PFSK-1 (cell line): ENCODE measurements around the gene GIGYF1.

Source experiments
- FOXP2 ChIP-seq: optimal IDR thresholded peaks from 2 replicates; pipeline ENCODE3; 2011; ENCODE audit warnings: borderline replicate concordance, control low read depth, inconsistent platforms; ENCODE audit not compliant: insufficient read depth; ENCODE audit errors: extremely low read length, extremely low read depth
- POLR2AphosphoS5 ChIP-seq: IDR thresholded peaks from 2 replicates; pipeline ENCODE4 v1.6.1; 2012; ENCODE audit warnings: low read depth, mild to moderate bottlenecking, control low read depth, low read length, moderate library complexity
- SIN3A ChIP-seq: IDR thresholded peaks from 2 replicates; pipeline ENCODE4 v1.6.1; 2012; ENCODE audit warnings: mild to moderate bottlenecking, low read length, moderate library complexity, borderline replicate concordance; ENCODE audit not compliant: insufficient read depth
- TAF1 ChIP-seq: IDR thresholded peaks from 2 replicates; pipeline ENCODE4 v1.6.1; 2012; ENCODE audit warnings: low read length, control low read depth, borderline replicate concordance; ENCODE audit not compliant: insufficient read depth
- TF ChIP-seq, protein P1 (sequence below), 2 experiments: IDR thresholded peaks; 2 replicates each; pipeline versions ENCODE4 v1.6.1 to v1.8.0; 2011 to 2012; ENCODE audit warnings: low read depth in 2 of 2, low read length in 2 of 2, control low read depth in 1 of 2, inconsistent platforms in 1 of 2, mild to moderate bottlenecking in 1 of 2, moderate library complexity in 1 of 2; ENCODE audit not compliant: insufficient read depth in 1 of 2

GIGYF1 gene

DNA sequence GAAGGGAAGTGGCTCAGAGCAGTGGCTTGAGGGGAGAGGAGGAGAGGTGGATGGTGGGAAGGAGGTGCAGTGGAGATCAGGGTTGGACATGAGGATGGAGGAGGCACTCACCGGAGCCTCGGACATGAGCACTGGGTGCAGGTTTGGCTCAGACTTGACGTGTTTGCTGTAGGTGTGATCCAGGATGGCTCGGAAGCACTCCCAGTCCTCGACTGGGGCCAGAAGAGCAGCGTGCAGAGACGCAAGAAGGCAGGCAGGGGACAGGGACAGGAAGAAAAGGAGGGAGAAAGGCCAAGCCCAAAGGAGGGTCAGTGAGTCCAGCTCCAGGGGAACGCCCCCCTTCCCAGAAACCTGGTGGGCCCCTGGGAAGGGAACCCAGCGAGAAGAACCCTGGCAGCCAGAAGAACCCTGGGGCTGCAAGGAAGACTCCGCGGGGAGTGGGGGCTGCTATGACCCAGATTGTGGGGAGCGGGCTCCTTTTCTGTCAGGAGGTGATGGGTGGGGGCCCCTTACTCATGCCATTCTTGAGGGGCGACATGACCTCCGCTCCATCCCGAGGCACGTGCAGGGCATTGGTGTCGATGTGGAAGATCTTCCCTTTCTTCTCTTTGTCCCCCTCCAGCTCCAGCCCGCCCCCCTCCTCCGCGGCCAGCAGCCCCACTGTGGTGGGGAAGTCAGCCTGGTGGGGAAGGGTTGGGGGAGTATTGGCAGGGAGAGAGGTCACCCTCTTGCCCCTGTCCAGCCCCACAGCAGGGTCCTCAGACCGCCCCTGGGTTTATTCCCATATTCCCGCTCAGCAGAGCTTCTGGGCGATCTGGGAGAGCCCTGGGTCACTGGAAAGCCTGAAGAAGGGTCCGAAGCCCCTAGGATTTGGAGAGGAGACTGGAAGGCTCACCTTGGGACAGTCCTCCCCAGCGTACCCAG, 38.9 kb downstream of the GIGYF1 start:
- TF ChIP-seq FOXP2 = no peak
- TF ChIP-seq TAF1 = no peak
- TF ChIP-seq, protein P1, sequence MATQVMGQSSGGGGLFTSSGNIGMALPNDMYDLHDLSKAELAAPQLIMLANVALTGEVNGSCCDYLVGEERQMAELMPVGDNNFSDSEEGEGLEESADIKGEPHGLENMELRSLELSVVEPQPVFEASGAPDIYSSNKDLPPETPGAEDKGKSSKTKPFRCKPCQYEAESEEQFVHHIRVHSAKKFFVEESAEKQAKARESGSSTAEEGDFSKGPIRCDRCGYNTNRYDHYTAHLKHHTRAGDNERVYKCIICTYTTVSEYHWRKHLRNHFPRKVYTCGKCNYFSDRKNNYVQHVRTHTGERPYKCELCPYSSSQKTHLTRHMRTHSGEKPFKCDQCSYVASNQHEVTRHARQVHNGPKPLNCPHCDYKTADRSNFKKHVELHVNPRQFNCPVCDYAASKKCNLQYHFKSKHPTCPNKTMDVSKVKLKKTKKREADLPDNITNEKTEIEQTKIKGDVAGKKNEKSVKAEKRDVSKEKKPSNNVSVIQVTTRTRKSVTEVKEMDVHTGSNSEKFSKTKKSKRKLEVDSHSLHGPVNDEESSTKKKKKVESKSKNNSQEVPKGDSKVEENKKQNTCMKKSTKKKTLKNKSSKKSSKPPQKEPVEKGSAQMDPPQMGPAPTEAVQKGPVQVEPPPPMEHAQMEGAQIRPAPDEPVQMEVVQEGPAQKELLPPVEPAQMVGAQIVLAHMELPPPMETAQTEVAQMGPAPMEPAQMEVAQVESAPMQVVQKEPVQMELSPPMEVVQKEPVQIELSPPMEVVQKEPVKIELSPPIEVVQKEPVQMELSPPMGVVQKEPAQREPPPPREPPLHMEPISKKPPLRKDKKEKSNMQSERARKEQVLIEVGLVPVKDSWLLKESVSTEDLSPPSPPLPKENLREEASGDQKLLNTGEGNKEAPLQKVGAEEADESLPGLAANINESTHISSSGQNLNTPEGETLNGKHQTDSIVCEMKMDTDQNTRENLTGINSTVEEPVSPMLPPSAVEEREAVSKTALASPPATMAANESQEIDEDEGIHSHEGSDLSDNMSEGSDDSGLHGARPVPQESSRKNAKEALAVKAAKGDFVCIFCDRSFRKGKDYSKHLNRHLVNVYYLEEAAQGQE (IDR thresholded peaks at IDR 0.05; ENCODE audit: insufficient read depth in 1 of 2, low read depth in 2 of 2, low read length in 2 of 2) = no peak
- no peak for TF ChIP-seq POLR2AphosphoS5
- no peak for TF ChIP-seq SIN3A

DNA sequence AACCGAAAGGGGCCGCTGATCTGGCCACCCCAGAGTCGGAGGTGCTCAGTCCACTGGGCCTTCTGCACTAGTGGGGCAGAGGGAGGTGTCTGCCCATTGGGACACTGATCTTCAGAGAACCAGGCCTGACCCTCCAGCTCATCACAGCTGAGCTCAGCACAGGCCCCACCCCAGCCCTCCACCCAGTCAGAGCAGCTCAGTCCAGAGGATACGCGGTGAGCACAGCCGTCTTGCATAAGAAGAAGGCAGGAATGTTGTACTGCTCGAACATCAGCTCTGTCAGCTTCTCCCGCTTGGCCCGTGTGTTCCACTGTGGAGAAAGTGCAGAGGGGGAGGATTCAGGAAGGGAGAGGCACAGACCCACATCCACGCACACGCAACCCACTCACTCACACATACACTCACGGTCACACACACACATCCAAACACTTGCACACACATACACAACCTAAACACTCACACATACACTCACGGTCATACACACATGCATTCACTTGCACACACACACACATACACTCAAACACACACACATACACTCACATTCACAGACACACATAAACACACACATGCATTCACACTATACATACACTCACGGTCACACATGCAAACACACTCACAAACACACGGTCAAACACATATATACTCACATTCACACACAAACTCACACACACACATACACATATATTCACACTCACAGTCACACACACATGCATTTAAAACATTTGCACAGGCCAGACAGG, 44.1 kb downstream of the GIGYF1 start:
- TF ChIP-seq TAF1 (no peak), FOXP2 (no peak), SIN3A (no peak), POLR2AphosphoS5 (no peak)

DNA sequence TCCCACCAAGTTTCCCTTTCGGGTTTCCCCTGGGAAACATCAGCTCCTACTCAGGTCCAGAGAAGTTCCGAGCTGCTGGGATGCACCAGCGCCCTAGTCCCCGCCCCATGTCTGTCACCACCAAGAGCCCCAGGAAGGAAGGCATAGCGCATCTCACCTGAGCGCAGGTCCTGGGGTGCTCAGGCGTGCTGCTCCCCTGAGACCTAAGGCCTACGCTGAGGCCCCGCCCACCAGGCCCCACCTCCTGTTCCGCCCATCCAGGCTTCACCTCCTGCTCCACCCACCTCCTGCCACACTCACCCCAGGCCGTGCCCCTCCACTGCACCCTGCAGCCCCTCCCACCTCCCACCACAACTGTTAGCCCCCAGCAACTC, 51.5 kb downstream of the GIGYF1 start:
- TF ChIP-seq TAF1 (no peak), FOXP2 (no peak), SIN3A (no peak), POLR2AphosphoS5 (no peak)
- TF ChIP-seq, protein P1 (IDR thresholded peaks at IDR 0.05; ENCODE audit: insufficient read depth in 1 of 2, low read depth in 2 of 2, low read length in 2 of 2) = no peak

GRCh38 chr7:100641860-100642533, 52.1 kb downstream of the GIGYF1 start:
- TF ChIP-seq FOXP2 (no peak), POLR2AphosphoS5 (no peak), TAF1 (no peak), SIN3A (no peak)
- TF ChIP-seq, protein P1 (IDR thresholded peaks at IDR 0.05; ENCODE audit: insufficient read depth in 1 of 2, low read depth in 2 of 2, low read length in 2 of 2) = no peak

- TF ChIP-seq, protein P1 (IDR thresholded peaks at IDR 0.05; ENCODE audit: insufficient read depth in 1 of 2, low read depth in 2 of 2, low read length in 2 of 2) = no peak
- TF ChIP-seq POLR2AphosphoS5 (no peak), TAF1 (no peak), SIN3A (no peak)
These were observed 52.6 kb downstream of the GIGYF1 start, which contains the start of gene TFR2 for GRCh38 chr7:100641463-100641859. TSS of gene TFR2 (minus strand) at chr7:100641552. CDS start at chr7:100641509, 43 bp downstream.
